Measurements from ENCODE around the gene GABPB1.

The GABPB1 gene

DNA sequence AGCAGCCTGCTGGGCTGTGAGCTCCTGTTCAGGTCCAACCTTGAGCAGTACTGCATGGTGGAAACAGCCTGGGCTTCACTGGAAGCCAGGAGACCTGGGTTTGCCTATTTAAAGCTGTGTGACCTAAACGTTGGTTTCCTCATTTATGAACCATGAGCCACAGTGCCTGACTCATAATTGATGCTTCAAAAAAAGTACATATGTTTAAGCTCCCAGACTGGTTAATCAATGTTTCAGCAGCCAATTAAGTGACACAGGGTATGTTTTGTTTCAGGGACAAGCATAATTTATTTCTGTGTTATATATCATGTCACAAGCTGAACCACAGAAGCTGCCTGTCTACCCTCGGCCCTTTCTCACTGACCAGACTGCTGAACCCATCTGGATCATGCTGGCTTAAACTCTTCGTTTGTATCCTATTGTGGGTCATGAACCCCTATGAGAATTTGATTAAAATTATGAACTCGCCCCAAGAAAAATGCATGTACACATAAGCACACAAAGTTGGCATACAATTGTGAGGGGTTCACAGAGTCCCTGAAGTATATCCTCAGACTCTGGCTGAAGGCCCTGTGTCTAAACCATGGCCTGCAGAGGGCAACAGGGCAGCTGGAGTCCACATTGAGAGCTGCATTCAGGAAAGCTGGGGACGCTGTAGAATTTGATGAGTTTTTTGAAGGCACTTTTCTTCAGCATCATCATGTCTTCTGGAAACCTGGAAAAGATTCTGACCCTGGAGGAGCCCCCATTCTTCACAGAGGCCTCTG lies 113.1 kb downstream of the GABPB1 start:
- DNase-seq (ENCODE audit: low spot score), result no peak

DNA sequence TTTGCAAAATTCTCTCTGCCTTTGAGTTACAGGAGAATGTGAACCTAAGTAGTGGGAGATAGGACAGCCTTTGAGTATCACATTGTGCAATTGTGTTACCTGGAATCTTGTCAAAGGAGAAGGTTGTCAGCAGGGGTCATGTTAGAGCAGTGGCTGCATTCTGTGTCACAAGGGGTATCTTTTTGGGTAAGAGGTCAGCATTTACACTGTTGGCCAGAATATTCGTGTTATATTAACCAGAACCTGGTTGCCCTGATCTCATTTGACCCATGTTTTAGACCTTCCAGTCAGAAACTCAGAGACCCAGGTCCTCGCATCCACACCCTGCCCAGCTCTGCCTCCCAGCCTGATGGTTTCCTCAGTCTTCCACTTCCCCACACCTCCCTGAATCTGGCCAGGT lies 116.7 kb downstream of the GABPB1 start:
- no peak for DNase-seq (ENCODE audit: low spot score)

DNA sequence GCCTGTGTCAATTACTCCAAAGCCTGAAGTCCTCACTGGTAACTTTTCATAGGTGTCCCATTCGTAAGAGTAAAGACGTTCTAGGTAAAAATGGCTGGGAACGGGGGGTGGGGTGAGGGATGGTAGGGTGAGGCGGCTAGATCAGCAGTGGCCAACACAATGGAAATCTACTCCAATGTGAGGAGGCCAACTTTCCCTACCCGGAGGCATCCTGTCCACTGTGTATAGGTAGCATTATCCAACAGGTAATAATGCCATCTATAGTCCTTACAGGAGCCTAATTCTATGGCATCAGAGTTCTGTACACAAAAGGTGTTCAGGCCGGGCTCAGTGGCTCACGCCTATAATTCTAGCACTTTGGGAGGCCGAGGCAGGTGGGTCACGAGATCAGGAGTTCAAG lies 118.6 kb downstream of the GABPB1 start:
- DNase-seq (ENCODE audit: low spot score), result no peak

DNA sequence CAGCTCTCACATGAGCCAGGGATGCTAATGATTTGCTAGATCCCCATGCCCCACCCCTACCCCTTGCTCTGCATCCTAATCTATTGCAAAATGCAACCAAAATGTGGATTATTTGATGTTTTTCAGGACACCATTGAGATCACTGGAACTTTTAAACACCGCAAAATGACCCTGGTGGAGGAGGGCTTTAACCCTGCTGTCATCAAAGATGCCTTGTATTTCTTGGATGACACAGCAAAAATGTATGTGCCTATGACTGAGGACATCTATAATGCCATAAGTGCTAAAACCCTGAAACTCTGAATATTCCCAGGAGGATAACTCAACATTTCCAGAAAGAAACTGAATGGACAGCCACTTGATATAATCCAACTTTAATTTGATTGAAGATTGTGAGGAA lies 119.2 kb downstream of the GABPB1 start:
- DNase-seq (ENCODE audit: low spot score), result no peak

DNA sequence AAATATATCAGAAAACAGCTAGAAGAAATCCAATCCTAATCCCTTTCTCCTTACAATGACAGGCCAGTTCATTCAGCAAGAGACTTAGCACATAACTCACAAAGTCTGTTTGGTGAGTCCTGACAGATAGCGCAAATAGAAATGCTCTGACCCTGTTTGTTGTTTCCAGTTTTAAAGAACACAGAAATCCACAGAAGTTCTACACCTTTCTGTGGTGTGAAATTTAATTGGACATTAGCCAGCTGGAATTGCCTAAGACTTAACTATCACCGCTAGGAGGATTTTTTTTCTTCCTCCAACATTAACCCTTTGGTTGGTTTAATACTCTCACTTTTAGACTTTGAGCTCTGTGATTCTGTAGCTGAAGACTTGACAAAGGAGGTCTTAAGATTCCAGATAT lies 120.2 kb downstream of the GABPB1 start:
- DNase-seq (ENCODE audit: low spot score), result no peak

DNA sequence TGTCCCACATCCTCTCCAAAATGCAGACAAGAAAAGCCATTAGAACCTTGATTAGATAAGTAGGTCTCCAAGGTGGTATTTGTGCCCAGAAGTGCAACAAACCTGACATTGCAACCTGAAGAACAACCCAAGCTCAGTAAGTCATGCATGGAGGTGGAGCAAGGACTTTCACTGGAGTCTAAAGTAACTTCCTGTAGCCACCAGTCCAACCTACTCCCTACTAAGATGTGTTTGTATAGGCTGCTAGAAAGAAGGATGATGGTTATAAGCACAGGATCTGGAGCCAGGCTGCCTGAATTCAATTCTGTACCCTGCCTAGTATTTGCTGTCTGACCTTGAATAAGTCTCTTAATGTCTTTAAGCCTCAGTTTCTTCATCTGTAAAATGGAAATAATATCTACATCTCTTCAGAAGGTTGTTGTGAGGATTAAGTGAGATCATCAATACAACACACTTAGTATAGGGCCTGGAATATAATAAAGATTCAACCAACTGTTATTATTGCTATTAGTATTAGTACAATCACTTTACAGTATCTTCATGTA lies 121.7 kb downstream of the GABPB1 start:
- no peak for DNase-seq (ENCODE audit: low spot score)

DNA sequence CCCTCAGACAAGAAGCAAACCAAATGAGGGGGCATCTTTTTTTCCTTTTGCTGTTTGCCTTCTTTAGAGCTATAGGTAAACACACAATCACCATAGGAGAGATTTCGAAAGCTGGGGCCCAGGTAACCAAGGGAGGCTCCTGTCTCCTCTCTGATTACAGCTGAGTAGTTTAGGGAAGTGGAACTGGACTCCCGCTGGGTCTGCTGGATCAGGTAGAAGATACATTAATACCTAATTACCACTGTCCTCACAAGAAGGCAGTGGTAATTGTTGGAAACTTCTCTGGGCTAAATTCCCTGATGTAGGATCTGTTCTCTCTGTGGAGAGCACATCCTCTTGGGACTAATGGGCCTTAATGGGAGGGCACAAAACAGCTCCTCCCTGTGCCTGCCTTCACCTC lies 122.2 kb downstream of the GABPB1 start:
- no peak for DNase-seq (ENCODE audit: low spot score)

DNA sequence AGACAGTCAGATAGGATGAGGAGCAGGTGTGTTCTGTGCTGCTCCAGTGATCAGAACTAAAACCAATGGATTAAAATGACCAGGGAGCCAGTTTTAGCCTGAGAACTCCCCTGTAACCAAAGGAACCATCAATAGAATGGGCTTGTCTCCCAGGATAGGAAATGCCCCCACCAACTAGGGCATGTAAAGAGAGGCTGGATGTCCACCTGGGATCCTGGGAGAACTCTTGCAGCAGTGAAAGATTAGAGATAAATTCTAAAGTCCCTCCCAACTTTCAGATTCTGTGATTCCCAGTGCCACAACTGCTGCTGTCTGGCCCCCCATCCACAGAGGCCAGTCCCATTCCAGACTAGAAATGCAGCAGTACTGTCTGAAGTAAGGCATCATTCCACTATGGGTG lies 123.2 kb downstream of the GABPB1 start:
- no peak for DNase-seq (ENCODE audit: low spot score)

DNA sequence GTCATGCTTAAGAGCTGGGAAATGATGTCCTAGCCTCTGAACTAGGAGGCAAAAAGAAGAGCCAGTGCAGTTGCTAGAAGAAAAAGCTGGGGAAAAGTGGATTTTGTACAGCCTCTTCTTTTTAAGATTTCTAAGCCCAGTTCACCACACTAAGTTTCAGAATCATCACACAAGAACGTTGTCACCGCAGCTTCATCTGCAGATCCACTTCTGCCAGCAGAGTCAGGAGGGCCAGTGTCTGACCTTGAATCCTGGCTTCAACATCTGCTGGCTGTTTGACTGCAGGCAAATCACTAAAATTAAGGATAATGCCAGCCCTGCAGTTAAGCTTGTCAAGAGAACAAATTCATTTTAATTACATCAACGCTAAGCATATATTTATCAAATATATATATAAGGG lies 125.7 kb downstream of the GABPB1 start:
- no peak for DNase-seq (ENCODE audit: low spot score)

DNA sequence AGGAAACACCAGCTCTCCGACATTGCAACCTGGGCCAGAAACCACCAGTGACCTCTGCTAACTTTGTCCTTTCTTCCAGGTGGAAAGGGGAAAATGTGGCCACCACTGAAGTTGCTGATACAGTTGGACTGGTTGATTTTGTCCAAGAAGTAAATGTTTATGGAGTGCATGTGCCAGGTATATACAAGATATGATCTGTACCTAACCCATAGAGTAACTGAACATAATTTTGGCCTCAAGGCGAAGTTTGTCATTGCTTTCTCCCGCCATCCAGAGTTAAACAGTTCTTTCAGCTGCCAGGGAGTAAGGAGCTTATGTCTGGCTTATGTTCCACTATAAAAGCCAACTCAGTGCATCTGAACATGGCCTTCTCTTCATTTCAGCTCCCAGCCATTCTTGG lies 126.1 kb downstream of the GABPB1 start:
- no peak for DNase-seq (ENCODE audit: low spot score)

DNA sequence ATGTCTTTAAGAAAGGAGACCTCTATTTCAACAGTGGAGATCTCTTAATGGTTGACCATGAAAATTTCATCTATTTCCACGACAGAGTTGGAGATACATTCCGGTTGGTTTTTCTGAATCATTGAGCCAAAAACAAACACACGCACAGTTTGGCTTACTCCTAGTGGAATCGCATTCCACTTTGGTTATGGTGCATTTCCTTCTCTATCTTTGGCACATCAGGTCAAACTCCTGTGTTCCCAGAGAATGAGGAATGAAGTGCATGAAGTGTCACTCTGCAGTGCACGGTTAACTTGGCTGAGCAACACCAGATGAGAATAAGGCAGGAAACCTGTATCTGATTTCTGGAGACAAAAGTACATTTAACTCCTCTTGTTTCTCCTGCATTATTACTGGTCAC lies 127.9 kb downstream of the GABPB1 start:
- DNase-seq (ENCODE audit: low spot score), result no peak

DNA sequence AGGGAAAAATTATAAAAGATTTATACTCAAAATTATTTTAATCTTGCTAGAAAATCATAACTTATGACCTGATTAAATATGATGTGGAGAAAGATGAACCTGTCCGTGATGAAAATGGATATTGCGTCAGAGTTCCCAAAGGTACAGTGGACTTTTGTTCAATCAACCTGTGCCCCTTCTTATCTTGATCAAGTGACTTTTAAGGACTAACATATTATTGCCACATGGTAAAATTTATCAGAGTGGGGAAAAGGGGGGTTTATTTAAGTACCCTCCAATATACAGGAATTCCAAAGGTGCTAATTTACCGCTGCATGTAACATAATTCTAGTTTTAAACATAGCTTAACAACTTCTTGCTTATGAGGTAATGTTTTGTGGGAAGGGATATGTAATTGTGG lies 129.1 kb downstream of the GABPB1 start:
- no peak for DNase-seq (ENCODE audit: low spot score)
